IMR-90 (cell line): ENCODE measurements around the gene ZNF581.

Experiments
- CEBPB ChIP-seq: IDR thresholded peaks from 2 replicates; pipeline ENCODE4 v1.6.1; 2012; ENCODE audit warnings: low read depth, low read length, improper control_type of control experiment
- NFE2L2 ChIP-seq: fragments of 150-350 bp; IDR thresholded peaks from 2 replicates; pipeline ENCODE4 v1.6.1; 2016; ENCODE audit warnings: low read depth, mild to moderate bottlenecking, low read length
- POLR2A ChIP-seq: IDR thresholded peaks from 2 replicates; pipeline ENCODE4 v1.6.1; 2012; ENCODE audit warnings: mild to moderate bottlenecking, low read depth, low read length
- RCOR1 ChIP-seq: IDR thresholded peaks from 2 replicates; pipeline ENCODE4 v1.6.1; 2012; ENCODE audit warnings: mild to moderate bottlenecking, low read length, improper control_type of control experiment; ENCODE audit not compliant: insufficient replicate concordance
- SMC3 ChIP-seq: fragments of 150-350 bp; IDR thresholded peaks from 2 replicates; pipeline ENCODE4 v1.6.1; 2016; ENCODE audit warnings: low read depth, mild to moderate bottlenecking, antibody characterized with exemption, low read length, moderate library complexity

GRCh38 chr19:55694656-55695491 lies 51.4 kb downstream of the ZNF581 start:
- no peak for TF ChIP-seq RCOR1
- TF ChIP-seq SMC3 = no peak
- TF ChIP-seq CEBPB = no peak
- no peak for TF ChIP-seq NFE2L2
- TF ChIP-seq POLR2A = no peak
